ENCODE data around the gene ZDHHC16. TPM values are rescaled to one million over a fixed set of nuclear protein-coding genes. Genes with fewer than 3 reads are reported as not detected.

ZDHHC16 gene
- total and polyA plus RNA-seq, 10 of the 15 experiments (the other 5 are each of a cell fraction or from before 2014, with no cell fraction given), result 16.8 to 63.1 (median 29.8) TPM

- TF ChIP-seq ETV6 (conservative IDR thresholded peaks at IDR 0.05 in 1 of 2, IDR thresholded peaks at IDR 0.05 in 1 of 2; ENCODE audit: borderline replicate concordance in 1 of 2, low read depth in 1 of 2) (no peak), EZH2 (IDR thresholded peaks at IDR 0.05; ENCODE audit: borderline replicate concordance, control insufficient read depth, low read depth, low read length) (no peak), RCOR1 (conservative IDR thresholded peaks at IDR 0.05; ENCODE audit: low read depth, low read length) (no peak), JUNB (IDR thresholded peaks at IDR 0.05) (no peak), NR2F1 (conservative IDR thresholded peaks at IDR 0.05) (no peak), MLLT1 (IDR thresholded peaks at IDR 0.05) (no peak), ESRRA (IDR thresholded peaks at IDR 0.05; ENCODE audit: low read length) (no peak), PRDM15 (CRISPR knock-in tag; IDR thresholded peaks at IDR 0.05) (no peak), ZNF384 (IDR thresholded peaks at IDR 0.05; ENCODE audit: borderline replicate concordance, low read depth, low read length) (no peak), RELA (IDR thresholded peaks at IDR 0.05; ENCODE audit: borderline replicate concordance, partially characterized antibody) (peak; percentile 8), TAF1 (IDR thresholded peaks at IDR 0.05; ENCODE audit: borderline replicate concordance, low read depth, low read length) (peak; percentile 68; the same call in 1 of the 2 replicates), ZNF207 (IDR thresholded peaks at IDR 0.05; ENCODE audit: borderline replicate concordance) (no peak), TBL1XR1 (IDR thresholded peaks at IDR 0.05; ENCODE audit: low read depth, low read length) (0 out of 2 replicates have a peak, but pooled peaks have one; percentile 15), ZZZ3 (IDR thresholded peaks at IDR 0.05; ENCODE audit: control insufficient read depth, insufficient read length, low read depth) (no peak), ATF3 (IDR thresholded peaks at IDR 0.05; ENCODE audit: borderline replicate concordance, extremely low read depth, low read depth, low read length) (0 out of 2 replicates have a peak, but pooled peaks have one; percentile 10), KAT2A (conservative IDR thresholded peaks at IDR 0.05; ENCODE audit: control insufficient read depth, low read depth, low read length) (no peak), ZBTB4 (CRISPR knock-in tag; IDR thresholded peaks at IDR 0.05) (no peak)
These were observed 45.1 kb upstream of the ZDHHC16 start, which contains the start of gene RRP12 (continued) for GRCh38 chr10:97400665-97401454.

All from GM12878 (cell line).